Measurements from ENCODE around the gene HS6ST3.
"Not testable (repeated sequence)": the region's sequence is repeated elsewhere in the genome, so short reads cannot be mapped to it uniquely, and the experiment has no call there.

The HS6ST3 gene

DNA sequence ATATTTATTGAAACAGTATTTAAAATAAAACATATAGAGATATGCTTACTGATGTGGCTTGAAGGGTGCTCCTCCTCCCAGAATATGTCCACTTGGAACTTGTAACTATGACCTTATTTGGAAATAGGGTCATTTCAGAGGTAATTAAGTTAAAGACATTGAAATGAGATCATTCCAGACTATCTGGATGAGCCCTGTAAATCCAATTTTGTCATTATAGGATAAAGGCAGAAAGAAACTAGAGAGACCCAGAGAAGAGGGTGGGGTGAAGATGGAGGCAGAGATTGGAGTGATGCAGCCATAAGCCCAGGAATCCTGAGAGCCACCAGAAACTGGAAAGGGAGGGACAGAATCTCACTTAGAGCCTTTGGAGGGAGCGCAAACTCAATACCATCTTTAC lies 661.2 kb downstream of the HS6ST3 start:
- DNase-seq, result no peak

GRCh38 chr13:96762876-96763275 lies 673.0 kb downstream of the HS6ST3 start:
- DNase-seq, result no peak

DNA sequence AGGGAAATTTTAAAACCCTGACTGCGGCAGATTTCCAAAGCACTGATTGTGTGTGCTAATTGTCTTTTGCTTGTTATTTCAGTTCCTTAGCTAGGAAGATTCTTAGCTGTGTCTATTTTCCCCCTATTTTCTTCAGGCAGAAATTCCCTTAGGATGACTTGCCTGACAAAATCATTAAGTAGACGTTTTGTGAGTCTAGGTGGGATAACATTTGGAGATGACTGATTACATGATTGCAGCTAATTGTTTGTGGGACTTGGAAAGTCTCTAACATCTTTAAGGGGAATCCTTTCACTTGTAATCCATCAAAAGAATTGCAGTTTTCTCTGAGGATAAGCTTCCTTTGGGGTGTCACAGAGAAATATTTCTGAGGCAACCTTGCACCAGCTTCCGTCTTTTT lies 676.4 kb downstream of the HS6ST3 start:
- no peak for DNase-seq

GRCh38 chr13:96768524-96768923 lies 678.6 kb downstream of the HS6ST3 start:
- DNase-seq, result no peak

DNA sequence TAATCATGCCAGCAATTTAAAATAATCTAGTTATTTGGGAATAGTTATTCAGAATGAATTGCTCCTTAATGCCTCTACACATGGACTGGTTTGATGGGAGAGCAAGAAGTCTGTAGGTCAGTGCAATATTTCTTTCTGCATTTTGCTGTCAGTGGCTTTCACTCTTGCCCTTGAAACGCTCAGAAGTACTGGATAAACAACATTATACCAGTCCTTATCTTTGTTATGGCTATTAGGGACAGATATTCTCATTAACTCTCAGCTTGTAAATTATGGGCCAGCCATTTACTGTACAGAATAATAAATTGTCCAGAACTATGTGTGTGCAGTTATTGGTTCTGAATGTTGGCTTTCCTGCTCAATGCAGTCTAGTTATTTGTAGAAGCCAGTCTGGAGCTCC lies 680.0 kb downstream of the HS6ST3 start:
- DNase-seq, result no peak

DNA sequence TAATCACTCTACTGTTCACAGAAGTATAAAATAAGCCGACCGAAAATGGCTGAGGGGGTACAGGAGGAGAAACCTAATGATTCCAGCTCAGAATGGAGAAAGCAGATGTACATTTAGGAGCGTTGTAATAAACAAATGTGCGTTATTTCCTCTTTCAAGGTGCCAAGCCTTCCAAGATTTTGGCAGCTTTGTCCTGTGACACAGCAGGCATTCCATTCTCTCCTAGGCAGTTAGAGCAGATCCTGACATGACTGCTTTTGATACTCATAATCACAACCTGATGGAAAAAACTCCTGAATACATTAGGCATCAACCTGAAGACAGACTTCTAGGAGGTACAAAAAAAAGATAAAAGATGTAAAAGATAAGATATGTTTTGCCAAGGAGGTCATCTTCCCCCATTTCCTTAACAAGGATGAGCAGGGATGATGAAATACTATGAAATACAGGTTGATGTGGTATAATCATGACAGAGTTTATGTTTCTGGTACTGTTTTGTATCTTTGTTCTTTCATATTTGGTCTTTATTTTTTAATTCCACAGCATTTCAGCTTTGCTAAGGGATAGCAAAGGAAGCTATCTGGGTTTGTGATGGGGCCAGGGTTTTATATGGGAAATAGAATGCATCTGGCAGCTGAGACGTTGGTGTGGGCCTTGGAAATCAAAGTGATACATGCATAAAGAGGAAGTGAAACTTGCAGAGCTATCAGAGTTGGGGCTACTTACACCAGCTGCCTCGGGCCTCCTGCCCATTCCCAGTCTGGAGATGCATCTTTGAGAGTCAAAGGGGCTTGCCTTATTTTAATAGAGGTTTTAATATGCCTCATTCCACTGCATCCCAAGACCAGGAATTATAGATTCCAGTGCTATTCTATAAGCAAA lies 681.8 kb downstream of the HS6ST3 start:
- DNase-seq, result no peak

- no peak for DNase-seq
Measured at GRCh38 chr13:96772426-96772825, 682.5 kb downstream of the HS6ST3 start.

GRCh38 chr13:96778302-96778701 lies 688.4 kb downstream of the HS6ST3 start:
- not testable (repeated sequence) for DNase-seq

GRCh38 chr13:96779691-96780090 lies 689.8 kb downstream of the HS6ST3 start:
- no peak for DNase-seq

GRCh38 chr13:96780105-96780504 lies 690.2 kb downstream of the HS6ST3 start:
- DNase-seq, result no peak

DNA sequence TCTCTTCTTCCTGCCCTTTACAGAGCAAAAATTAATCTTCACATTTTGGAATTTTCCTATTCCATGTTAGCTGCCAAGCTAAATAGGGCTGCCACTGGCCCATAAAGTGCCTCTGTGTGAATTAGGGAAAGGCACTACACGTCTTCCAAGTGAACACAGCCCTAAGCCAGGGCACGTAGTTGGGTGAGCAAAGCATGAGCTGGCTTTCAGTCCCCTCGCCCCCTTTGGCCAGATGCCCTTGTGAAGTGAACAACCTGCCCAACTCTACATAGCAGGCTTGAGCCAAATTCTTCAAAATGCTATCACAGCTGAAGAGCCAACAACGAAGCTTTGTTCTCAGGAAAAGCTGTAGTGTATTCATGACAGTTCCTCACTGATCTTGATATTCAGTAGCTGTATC lies 691.2 kb downstream of the HS6ST3 start:
- DNase-seq, result no peak

DNA sequence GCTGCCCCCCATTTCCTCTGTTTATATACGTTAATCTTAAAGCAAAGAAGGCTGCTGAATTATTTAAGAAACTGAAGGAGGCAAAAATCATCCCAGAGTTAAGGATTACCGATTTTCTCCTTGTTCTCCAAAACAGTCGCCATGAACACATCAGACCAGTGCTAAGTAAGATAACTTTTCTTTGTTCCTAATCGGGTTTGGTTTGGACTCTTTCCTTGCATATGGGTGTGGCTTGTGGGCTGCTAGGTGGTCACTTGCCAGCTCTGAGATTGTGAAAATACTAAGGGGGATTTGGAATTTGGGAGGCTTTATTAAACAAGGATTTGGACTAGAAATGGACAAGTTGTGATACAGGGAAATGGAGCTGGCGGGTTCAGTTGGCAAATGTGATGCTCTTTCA lies 692.3 kb downstream of the HS6ST3 start:
- no peak for DNase-seq

DNA sequence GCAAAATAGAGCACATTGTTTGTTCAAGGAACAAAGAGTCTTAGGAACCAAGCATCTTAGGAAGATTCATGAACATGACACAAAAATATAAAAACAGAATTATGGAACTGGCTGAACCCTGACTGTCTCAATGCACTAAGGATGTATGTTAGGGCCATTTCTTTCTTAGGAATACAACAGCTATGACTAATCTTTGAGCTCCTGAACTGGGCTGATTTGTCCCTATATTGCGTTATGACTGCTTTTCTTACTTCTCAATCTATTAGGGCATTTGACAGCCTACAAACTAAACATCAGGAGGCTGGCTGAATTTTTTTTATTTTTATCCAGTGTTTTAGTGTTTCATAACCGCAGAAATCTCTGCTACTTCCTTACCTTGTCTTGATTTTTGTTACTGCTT lies 693.1 kb downstream of the HS6ST3 start:
- no peak for DNase-seq

GRCh38 chr13:96783511-96783910 lies 693.6 kb downstream of the HS6ST3 start:
- no peak for DNase-seq

DNA sequence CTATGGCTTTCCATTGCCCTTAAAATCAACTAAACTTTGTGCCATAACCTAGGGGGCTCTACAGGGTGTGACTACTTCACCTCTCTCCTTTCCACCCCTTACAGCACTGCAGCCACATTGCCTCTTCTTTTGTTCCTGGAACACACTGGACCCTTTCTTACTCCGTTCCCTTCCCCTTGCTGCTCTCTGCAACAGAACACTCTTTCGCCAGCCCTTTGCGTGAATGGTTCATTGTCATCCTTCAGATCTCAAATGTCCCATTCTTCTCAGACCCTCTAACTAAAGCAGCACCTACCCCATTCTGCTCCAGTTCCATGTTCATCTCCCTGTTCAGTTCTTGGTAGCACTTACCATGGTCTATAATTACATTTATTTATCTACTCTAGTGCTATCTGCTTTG lies 696.1 kb downstream of the HS6ST3 start:
- DNase-seq, result no peak

DNA sequence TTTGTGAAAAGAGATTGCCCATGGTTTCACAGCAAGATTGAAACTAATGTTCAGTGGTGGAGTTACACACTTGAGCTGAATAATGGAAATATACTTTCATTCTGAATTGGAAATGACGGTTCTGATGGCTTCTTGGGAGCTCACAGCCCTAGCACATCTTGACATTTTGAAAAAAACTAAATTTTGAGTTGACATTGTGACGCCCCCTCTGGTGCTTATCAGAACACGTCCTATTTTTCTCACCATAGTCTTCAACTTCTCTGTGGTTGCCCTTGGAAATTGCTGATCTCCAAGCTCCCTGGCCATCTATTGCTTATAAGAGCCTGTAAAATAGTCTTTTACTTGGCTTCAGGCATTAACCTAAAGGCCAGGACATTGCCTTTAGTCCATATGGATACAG lies 702.3 kb downstream of the HS6ST3 start:
- DNase-seq, result no peak

- no peak for DNase-seq
Measured at GRCh38 chr13:96792736-96793403, 703.0 kb downstream of the HS6ST3 start.

GRCh38 chr13:96793404-96793755 lies 703.5 kb downstream of the HS6ST3 start:
- DNase-seq, result no peak

GRCh38 chr13:96794669-96795068 lies 704.8 kb downstream of the HS6ST3 start:
- DNase-seq, result no peak

DNA sequence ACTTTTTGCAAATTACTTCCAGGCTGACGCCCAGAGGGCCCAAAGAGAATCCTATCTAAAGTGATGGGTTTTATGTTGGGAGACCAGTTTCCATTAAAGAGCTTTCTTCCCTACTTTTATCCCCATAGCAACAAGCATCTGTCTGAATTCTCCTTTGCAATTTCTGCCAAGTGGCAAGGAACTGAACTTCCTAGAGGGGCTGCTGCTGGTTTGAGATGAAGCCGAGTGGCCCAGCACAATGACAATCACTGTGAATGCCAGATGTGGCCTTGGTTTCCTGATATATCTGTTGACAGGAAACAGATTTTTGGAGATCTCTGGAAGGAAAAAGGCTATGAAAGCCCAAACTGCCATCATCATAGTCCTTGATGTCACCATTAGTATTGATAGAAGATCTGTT lies 705.8 kb downstream of the HS6ST3 start:
- DNase-seq, result no peak

GRCh38 chr13:96796091-96796633 lies 706.3 kb downstream of the HS6ST3 start:
- no peak for DNase-seq

GRCh38 chr13:96797136-96797535 lies 707.2 kb downstream of the HS6ST3 start:
- DNase-seq, result no peak

DNA sequence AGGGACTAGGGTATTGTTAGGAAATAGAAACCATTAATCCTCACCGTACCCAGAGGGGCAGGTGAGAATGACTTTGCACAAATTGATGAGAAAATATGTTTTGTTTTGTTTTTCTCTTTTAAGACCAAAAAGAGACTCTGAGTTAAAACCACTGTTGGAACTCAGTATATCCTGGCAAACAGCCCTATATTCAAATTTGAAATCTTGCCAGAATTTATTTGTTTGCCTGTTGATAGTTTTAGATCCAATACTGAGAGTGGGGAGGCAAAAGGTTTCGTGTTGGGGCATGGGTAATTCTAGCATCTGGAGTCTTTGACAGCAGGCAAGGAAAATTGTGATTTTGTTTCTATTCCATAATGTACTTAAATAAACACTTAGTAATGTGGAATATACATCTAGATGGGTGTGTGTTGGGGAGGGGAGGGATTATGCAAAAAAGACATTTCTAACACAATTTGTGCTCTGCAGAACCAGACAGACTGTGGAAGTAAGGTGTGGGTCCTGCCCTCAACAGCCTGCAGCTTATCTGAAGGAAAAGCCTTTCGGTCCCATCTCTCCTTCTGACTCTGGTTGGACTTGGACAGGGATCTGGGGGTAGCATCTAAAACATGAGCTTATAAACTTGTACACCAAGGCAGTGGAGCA lies 713.7 kb downstream of the HS6ST3 start:
- DNase-seq, result no peak

DNA sequence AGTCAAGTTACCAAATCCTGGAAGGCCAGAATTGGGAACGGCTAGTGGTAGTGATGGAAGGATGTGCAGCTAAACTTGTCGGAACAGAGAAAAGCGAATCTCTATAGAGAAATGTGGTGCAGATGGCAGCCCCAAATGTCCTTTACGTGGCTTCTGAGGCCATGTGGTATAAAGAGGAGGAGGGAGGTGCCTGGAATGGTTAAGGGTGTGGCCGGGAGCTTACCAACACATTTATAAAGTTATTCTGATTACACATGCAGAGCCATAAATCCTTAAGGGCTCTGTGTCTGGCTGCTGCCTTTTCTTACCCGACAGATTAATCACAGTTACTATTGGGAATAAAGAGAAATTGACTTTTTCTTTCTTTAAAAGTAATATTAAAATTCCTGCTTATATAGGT lies 714.3 kb downstream of the HS6ST3 start:
- no peak for DNase-seq
